ENCODE results near the gene SLC6A17. TPM values are rescaled to one million over a fixed set of nuclear protein-coding genes. Genes with fewer than 3 reads are reported as not detected.

Gene SLC6A17
- total RNA-seq, 2 donors from 2014 or later, result 0.14 TPM

- H3K4me1 ChIP-seq (ENCODE audit: control insufficient read depth in 1 of 2, low read depth in 2 of 2), result peaks cover 9 to 19% of the 10 kb centered on the region in 2 donors
- no peak for ATAC-seq (ENCODE audit: insufficient number of reproducible peaks, low FRiP score, low read depth)
- H3K36me3 ChIP-seq, result no peaks in the 10 kb centered on the region
- no peaks in the 10 kb centered on the region for H3K27me3 ChIP-seq (replicated peaks; ENCODE audit: insufficient read depth)
- no peaks in the 10 kb centered on the region for H3K9me3 ChIP-seq
- TF ChIP-seq CTCF (IDR thresholded peaks at IDR 0.05), result no peak
- no peak for DNase-seq (ENCODE audit: low spot score)
- H3K27ac ChIP-seq, result no peak overlapping the region
- H3K4me3 ChIP-seq, result no peak overlapping the region
Measured at GRCh38 chr1:110241516-110241915, 91.2 kb downstream of the SLC6A17 start.

- H3K4me1 ChIP-seq (ENCODE audit: control insufficient read depth in 1 of 2, low read depth in 2 of 2), result peaks cover 9 to 19% of the 10 kb centered on the region in 2 donors
- H3K9me3 ChIP-seq, result no peaks in the 10 kb centered on the region
- H3K27me3 ChIP-seq (replicated peaks; ENCODE audit: insufficient read depth), result no peaks in the 10 kb centered on the region
- H3K27ac ChIP-seq, result no peak overlapping the region
- TF ChIP-seq CTCF (IDR thresholded peaks at IDR 0.05), result no peak
- DNase-seq (ENCODE audit: low spot score) (no peak), ATAC-seq (ENCODE audit: insufficient number of reproducible peaks, low FRiP score, low read depth) (no peak)
- no peaks in the 10 kb centered on the region for H3K36me3 ChIP-seq
- no peak overlapping the region for H3K4me3 ChIP-seq
Measured at GRCh38 chr1:110242062-110242461, 91.8 kb downstream of the SLC6A17 start.

GRCh38 chr1:110242731-110243130, 92.4 kb downstream of the SLC6A17 start:
- no peak for TF ChIP-seq CTCF (IDR thresholded peaks at IDR 0.05)
- no peak overlapping the region for H3K4me3 ChIP-seq
- ATAC-seq (ENCODE audit: insufficient number of reproducible peaks, low FRiP score, low read depth) (no peak), DNase-seq (ENCODE audit: low spot score) (no peak)
- H3K4me1 ChIP-seq (ENCODE audit: control insufficient read depth in 1 of 2, low read depth in 2 of 2), result peaks cover 9 to 19% of the 10 kb centered on the region in 2 donors
- no peaks in the 10 kb centered on the region for H3K36me3 ChIP-seq
- H3K27me3 ChIP-seq (replicated peaks; ENCODE audit: insufficient read depth), result no peaks in the 10 kb centered on the region
- no peaks in the 10 kb centered on the region for H3K9me3 ChIP-seq
- peak overlapping the region in 1 of 2 donors; percentile 56 for H3K27ac ChIP-seq

- H3K9me3 ChIP-seq, result no peaks in the 10 kb centered on the region
- H3K4me3 ChIP-seq, result peak overlapping the region; percentile 42
- H3K27ac ChIP-seq, result peak overlapping the region; percentile 56 to 68
- no peak for TF ChIP-seq CTCF (IDR thresholded peaks at IDR 0.05)
- no peak for ATAC-seq (ENCODE audit: insufficient number of reproducible peaks, low FRiP score, low read depth)
- DNase-seq (ENCODE audit: low spot score), result no peak
- H3K4me1 ChIP-seq (ENCODE audit: control insufficient read depth in 1 of 2, low read depth in 2 of 2), result peaks cover 9 to 19% of the 10 kb centered on the region in 2 donors
- H3K27me3 ChIP-seq (replicated peaks; ENCODE audit: insufficient read depth), result no peaks in the 10 kb centered on the region
- no peaks in the 10 kb centered on the region for H3K36me3 ChIP-seq
Measured at GRCh38 chr1:110243146-110243545, 92.9 kb downstream of the SLC6A17 start.

GRCh38 chr1:110243574-110243973, 93.3 kb downstream of the SLC6A17 start:
- peak; percentile 22 for ATAC-seq (ENCODE audit: insufficient number of reproducible peaks, low FRiP score, low read depth)
- Histone ChIP-seq H3K4me3 (peak overlapping the region; percentile 42), H3K27me3 (replicated peaks; ENCODE audit: insufficient read depth) (no peaks in the 10 kb centered on the region), H3K27ac (peak overlapping the region; percentile 56 to 68), H3K36me3 (no peaks in the 10 kb centered on the region), H3K4me1 (ENCODE audit: control insufficient read depth in 1 of 2, low read depth in 2 of 2) (peaks cover 9 to 19% of the 10 kb centered on the region in 2 donors), H3K9me3 (no peaks in the 10 kb centered on the region)
- no peak for DNase-seq (ENCODE audit: low spot score)
- TF ChIP-seq CTCF (IDR thresholded peaks at IDR 0.05), result no peak

All from thoracic aorta (tissue), 2 donors.